PC-3 (cell line): ENCODE measurements around the gene RNLS. TPM values are rescaled to one million over a fixed set of nuclear protein-coding genes. Genes with fewer than 3 reads are reported as not detected.

Source experiments
- ATAC-seq: fragments of 200-7000 bp; cut with Tn5 transposase; 2 replicates; pipeline ENCODE4 v1.9.1; 2020; ENCODE audit warnings: mild to moderate bottlenecking, moderate library complexity
- BruUV-seq: library from RNA; stranded (reverse); fragments of 400-500 nt; replicated peaks from 2 replicates; lab custom pipeline; 2021; lab: Mats Ljungman, UMichigan
- CTCF ChIA-PET: fragments of 300-600 bp; sonication (Branson Sonifier 250); formaldehyde crosslinking; loops from one replicate; lab custom pipeline; 2022; ENCODE audit warnings: antibody characterized with exemption; lab: Charles Lee
- POLR2A ChIA-PET: fragments of 300-600 bp; sonication (Branson Sonifier 250); formaldehyde crosslinking; loops from one replicate; lab custom pipeline; 2022; ENCODE audit warnings: antibody characterized with exemption; ENCODE audit not compliant: unreplicated experiment; lab: Charles Lee
- DNase-seq: peaks from one replicate; pipeline ENCODE4 v3.0.0-alpha.2; 2015
- H2AFZ ChIP-seq: fragments of 300-600 bp; sonication (generic); 2 replicates; pipeline ENCODE4 v1.6.0; 2016; ENCODE audit warnings: antibody characterized with exemption, low read length
- H3F3A ChIP-seq: fragments of 300-600 bp; sonication (generic); one replicate; pipeline ENCODE4 v1.6.0; 2017; ENCODE audit warnings: antibody characterized with exemption, low read length, control low read depth, mild to moderate bottlenecking; ENCODE audit not compliant: unreplicated experiment
- H3K27ac ChIP-seq: fragments of 300-600 bp; sonication (generic); 2 replicates; pipeline ENCODE4 v1.5.1; 2016; ENCODE audit warnings: mild to moderate bottlenecking, low read length
- H3K27me3 ChIP-seq: fragments of 300-600 bp; sonication (generic); 2 replicates; pipeline ENCODE4 v1.6.1; 2016; ENCODE audit warnings: low read length, mixed read lengths
- H3K36me3 ChIP-seq: fragments of 300-600 bp; sonication (generic); 2 replicates; pipeline ENCODE4 v1.6.1; 2016; ENCODE audit warnings: low read depth, mixed run types, low read length, mixed read lengths
- H3K4me1 ChIP-seq: fragments of 300-600 bp; sonication (generic); 2 replicates; pipeline ENCODE4 v1.5.1; 2016; ENCODE audit warnings: low read length; ENCODE audit not compliant: insufficient read depth
- H3K4me2 ChIP-seq: fragments of 300-600 bp; sonication (generic); 2 replicates; pipeline ENCODE4 v1.6.0; 2016; ENCODE audit warnings: low read length
- H3K4me3 ChIP-seq: fragments of 300-600 bp; sonication (generic); 2 replicates; pipeline ENCODE4 v1.5.1; 2016; ENCODE audit warnings: mild to moderate bottlenecking, low read length, mixed read lengths
- H3K79me2 ChIP-seq: fragments of 300-600 bp; sonication (generic); 2 replicates; pipeline ENCODE4 v1.6.1; 2017; ENCODE audit warnings: low read length, mixed read lengths
- H3K9ac ChIP-seq: fragments of 300-600 bp; sonication (generic); 2 replicates; pipeline ENCODE4 v1.6.0; 2016; ENCODE audit warnings: mild to moderate bottlenecking, low read length
- H3K9me2 ChIP-seq: fragments of 300-600 bp; sonication (generic); replicated peaks from 2 replicates; pipeline ENCODE4 v1.6.1; 2016; ENCODE audit warnings: mixed run types, low read length, mixed read lengths
- H3K9me3 ChIP-seq: fragments of 300-600 bp; sonication (generic); 2 replicates; pipeline ENCODE4 v1.6.1; 2016; ENCODE audit warnings: low read length, mixed read lengths
- H4K20me1 ChIP-seq: fragments of 300-600 bp; sonication (generic); 2 replicates; pipeline ENCODE4 v1.6.1; 2016; ENCODE audit warnings: low read length, mixed read lengths
- CTCF ChIP-seq: fragments of 300-600 bp; sonication (generic); conservative IDR thresholded peaks from 2 replicates; pipeline ENCODE4 v1.5.1; 2017; ENCODE audit warnings: antibody characterized with exemption, low read depth, mild to moderate bottlenecking, low read length
- EZH2 ChIP-seq: fragments of 300-600 bp; sonication (generic); IDR thresholded peaks from one replicate; pipeline ENCODE4 v1.6.1; 2017; ENCODE audit warnings: antibody characterized with exemption, mild to moderate bottlenecking, low read length; ENCODE audit not compliant: unreplicated experiment
- EZH2phosphoT487 ChIP-seq: fragments of 300-600 bp; sonication (generic); IDR thresholded peaks from 2 replicates; pipeline ENCODE4 v1.6.1; 2018; ENCODE audit warnings: mild to moderate bottlenecking, antibody characterized with exemption, low read length, borderline replicate concordance
- intact Hi-C: fragments of 100-400 bp; cut with micrococcal nuclease; formaldehyde crosslinking; loops from 2 replicates; pipeline ENCODE4 v1.9.0; 2023
- total RNA-seq: library from RNA; depleted of rRNA; stranded (reverse); fragments of >200 nt; gene quantifications from 2 replicates; pipeline ENCODE4 v1.2.3, GENCODE V29; 2014

The RNLS gene
- total RNA-seq, 1 experiment from 2014 or later: not detected

GRCh38 chr10:88623835-88624234, 40.7 kb upstream of the RNLS start:
- H3K27ac ChIP-seq: no peak overlapping the region

GRCh38 chr10:88620441-88620840, 37.3 kb upstream of the RNLS start:
- Histone ChIP-seq H3K4me3 (no peak overlapping the region), H3K4me1 (no peaks in the 10 kb centered on the region), H4K20me1 (no peaks in the 10 kb centered on the region), H3K9me2 (no peaks in the 10 kb centered on the region), H3K4me2 (no peak overlapping the region), H3K27me3 (no peaks in the 10 kb centered on the region), H3K36me3 (no peaks in the 10 kb centered on the region), H3K79me2 (no peaks in the 10 kb centered on the region), H3F3A (no peaks in the 10 kb centered on the region), H3K27ac (no peak overlapping the region), H3K9me3 (no peaks in the 10 kb centered on the region), H2AFZ (no peak overlapping the region), H3K9ac (no peak overlapping the region)
- intact Hi-C loops: no loop called here
- BruUV-seq: no TSS peak
- TF ChIP-seq EZH2 (no peak), EZH2phosphoT487 (no peak), CTCF (no peak)
- DNase-seq: no peak
- no peak for ATAC-seq
- CTCF ChIA-PET: no interaction called here
- POLR2A ChIA-PET: no interaction called here

More at GRCh38 chr10:88623835-88624234, 40.7 kb upstream of the RNLS start:
- Histone ChIP-seq H3K9me3 (no peaks in the 10 kb centered on the region), H3K4me1 (no peaks in the 10 kb centered on the region), H3F3A (no peaks in the 10 kb centered on the region), H3K4me3 (no peak overlapping the region), H3K79me2 (no peaks in the 10 kb centered on the region), H3K27me3 (no peaks in the 10 kb centered on the region), H3K9ac (no peak overlapping the region), H2AFZ (no peak overlapping the region), H3K9me2 (no peaks in the 10 kb centered on the region), H4K20me1 (no peaks in the 10 kb centered on the region), H3K4me2 (no peak overlapping the region), H3K36me3 (no peaks in the 10 kb centered on the region)
- no peak for TF ChIP-seq EZH2
- TF ChIP-seq EZH2phosphoT487: no peak
- TF ChIP-seq CTCF: no peak
- DNase-seq (no peak), ATAC-seq (no peak)
- intact Hi-C loops: no loop called here
- no TSS peak for BruUV-seq
- ChIA-PET CTCF (no interaction called here), POLR2A (no interaction called here)

GRCh38 chr10:88618496-88618895, 35.4 kb upstream of the RNLS start:
- no peaks in the 10 kb centered on the region for H3K27me3 ChIP-seq
- H3K27ac ChIP-seq: no peak overlapping the region
- no peaks in the 10 kb centered on the region for H3K4me1 ChIP-seq
- TF ChIP-seq EZH2 (no peak), EZH2phosphoT487 (no peak), CTCF (no peak)
- DNase-seq (no peak), ATAC-seq (no peak)
- no peaks in the 10 kb centered on the region for H3K9me3 ChIP-seq
- H3K9ac ChIP-seq: no peak overlapping the region
- no peaks in the 10 kb centered on the region for H3F3A ChIP-seq
- intact Hi-C loops: no loop called here
- no peak overlapping the region for H2AFZ ChIP-seq
- no TSS peak for BruUV-seq
- POLR2A ChIA-PET: no interaction called here
- H3K9me2 ChIP-seq: no peaks in the 10 kb centered on the region
- H3K4me3 ChIP-seq: no peak overlapping the region
- no peak overlapping the region for H3K4me2 ChIP-seq
- H3K79me2 ChIP-seq: no peaks in the 10 kb centered on the region
- CTCF ChIA-PET: no interaction called here
- no peaks in the 10 kb centered on the region for H3K36me3 ChIP-seq
- no peaks in the 10 kb centered on the region for H4K20me1 ChIP-seq
